CD4-positive, alpha-beta T cell treated with Interleukin-17A for 1 hour (primary cell): Measurements from ENCODE around the gene ALG8.
"Not testable (repeated sequence)": the region's sequence is repeated elsewhere in the genome, so short reads cannot be mapped to it uniquely, and the experiment has no call there.

Experiments
- DNase-seq: peaks from one replicate; pipeline ENCODE4 v3.0.0-alpha.2; 2020

ALG8 gene

GRCh38 chr11:78067704-78068103, 71.7 kb downstream of the ALG8 start:
- DNase-seq: no peak

GRCh38 chr11:78066471-78066870, 73.0 kb downstream of the ALG8 start:
- DNase-seq: no peak

GRCh38 chr11:78065203-78065602, 74.2 kb downstream of the ALG8 start:
- no peak for DNase-seq

GRCh38 chr11:78063440-78064181, 75.8 kb downstream of the ALG8 start, which contains the start of gene THRSP:
Gene THRSP (plus strand): TSS chr11:78063861. CDS start chr11:78063882, 21 bp downstream.
- no peak for DNase-seq

GRCh38 chr11:78062671-78063070, 76.8 kb downstream of the ALG8 start:
- DNase-seq: no peak

GRCh38 chr11:78061921-78062311, 77.5 kb downstream of the ALG8 start:
- no peak for DNase-seq

GRCh38 chr11:78061088-78061920, 78.1 kb downstream of the ALG8 start:
- no peak for DNase-seq

GRCh38 chr11:78060533-78060932, 78.9 kb downstream of the ALG8 start:
- no peak for DNase-seq

- not testable (repeated sequence) for DNase-seq
Measured at GRCh38 chr11:78059749-78060328, 79.6 kb downstream of the ALG8 start.

- DNase-seq: no peak
Measured at GRCh38 chr11:78057462-78058055, 81.9 kb downstream of the ALG8 start.

GRCh38 chr11:78056093-78056492, 83.3 kb downstream of the ALG8 start:
- no peak for DNase-seq

- no peak for DNase-seq
Measured at GRCh38 chr11:78054971-78055370, 84.5 kb downstream of the ALG8 start.

GRCh38 chr11:78050964-78051831, 88.2 kb downstream of the ALG8 start:
- no peak for DNase-seq
